SK-N-SH (cell line): ENCODE results near the gene SPAG5. TPM values are rescaled to one million over a fixed set of nuclear protein-coding genes. Genes with fewer than 3 reads are reported as not detected.

Experiments used
- CTCF ChIA-PET: fragments of 300-600, 350-600 bp; formaldehyde crosslinking; extraction: SDS; loops from one replicate; lab custom pipeline; 2021; lab: Yijun Ruan, JAX
- POLR2A ChIA-PET: fragments of 350-600 bp; sonication (Branson Sonifier 250); formaldehyde crosslinking; extraction: SDS; loops from one replicate; lab custom pipeline; 2020; ENCODE audit warnings: antibody characterized with exemption, inconsistent platforms; lab: Yijun Ruan, JAX
- DNase-seq: peaks from one replicate; pipeline ENCODE4 v3.0.0; 2012
- H2AFZ ChIP-seq: fragments of 200-600 bp; sonication (generic); 2 replicates; pipeline ENCODE4 v1.8.1; 2016; ENCODE audit warnings: antibody characterized with exemption, mild to moderate bottlenecking, low read depth
- H3F3A ChIP-seq: fragments of 200-600 bp; sonication (generic); replicated peaks from 2 replicates; pipeline ENCODE3; 2016; ENCODE audit warnings: antibody characterized with exemption, mild to moderate bottlenecking; ENCODE audit not compliant: insufficient read depth
- H3K27ac ChIP-seq, 2 experiments: fragments of 200-500 bp in 1 of 2; fragments of 200-600 bp in 1 of 2; sonication (Bioruptor generic) in 1 of 2; sonication (generic), shearing (Covaris generic) in 1 of 2; 2 replicates each; pipeline versions ENCODE4 v1.5.1 to v1.6.1; 2014 to 2016; ENCODE audit warnings: low read depth in 2 of 2, inconsistent platforms in 1 of 2, low read length in 1 of 2, mild to moderate bottlenecking in 1 of 2, mixed read lengths in 1 of 2
- H3K27me3 ChIP-seq: fragments of 200-600 bp; sonication (generic), shearing (Covaris generic); 2 replicates; pipeline ENCODE4 v1.6.1; 2016; ENCODE audit warnings: mixed run types; ENCODE audit not compliant: insufficient read depth
- H3K36me3 ChIP-seq, 2 experiments: fragments of 200-500 bp in 1 of 2; fragments of 200-600 bp in 1 of 2; sonication (Bioruptor generic) in 1 of 2; sonication (generic) in 1 of 2; replicated peaks in 1 of 2; 2 replicates each; pipeline versions ENCODE3 to v1.5.1; 2014 to 2016; ENCODE audit warnings: low read length in 1 of 2, mild to moderate bottlenecking in 1 of 2; ENCODE audit not compliant: insufficient read depth in 2 of 2, control insufficient read depth in 1 of 2
- H3K4me1 ChIP-seq, 2 experiments: fragments of 200-500 bp in 1 of 2; fragments of 200-600 bp in 1 of 2; sonication (Bioruptor generic) in 1 of 2; sonication (generic), shearing (Covaris generic) in 1 of 2; 2 replicates each; pipeline versions ENCODE4 v1.5.1 to v1.6.1; 2014 to 2016; ENCODE audit warnings: low read depth in 1 of 2, low read length in 1 of 2, mixed run types in 1 of 2; ENCODE audit not compliant: insufficient read depth in 2 of 2, control insufficient read depth in 1 of 2
- H3K4me2 ChIP-seq: fragments of 200-600 bp; sonication (generic), shearing (Covaris generic); 2 replicates; pipeline ENCODE4 v1.6.1; 2017; ENCODE audit warnings: mixed run types
- H3K4me3 ChIP-seq, 2 experiments: fragments of 200-500 bp in 1 of 2; fragments of 200-600 bp in 1 of 2; sonication (Bioruptor generic) in 1 of 2; sonication (generic), shearing (Covaris generic) in 1 of 2; 2 replicates each; pipeline versions ENCODE4 v1.5.1 to v1.8.1; 2014 to 2016; ENCODE audit warnings: low read depth in 2 of 2, inconsistent platforms in 1 of 2, low read length in 1 of 2, mild to moderate bottlenecking in 1 of 2, mixed read lengths in 1 of 2, moderate library complexity in 1 of 2
- H3K79me2 ChIP-seq: fragments of 200-600 bp; sonication (generic); 2 replicates; pipeline ENCODE4 v1.8.1; 2017; ENCODE audit warnings: mild to moderate bottlenecking; ENCODE audit not compliant: insufficient read depth
- H3K9ac ChIP-seq: fragments of 200-600 bp; sonication (generic); 2 replicates; pipeline ENCODE4 v1.6.1; 2017; ENCODE audit warnings: mixed run types
- H3K9me2 ChIP-seq: fragments of 200-600 bp; sonication (generic); 2 replicates; pipeline ENCODE4 v1.6.1; 2017; ENCODE audit warnings: mixed run types
- H3K9me3 ChIP-seq: fragments of 200-600 bp; sonication (generic); 2 replicates; pipeline ENCODE4 v1.6.1; 2017; ENCODE audit warnings: mixed run types, mild to moderate bottlenecking, moderate library complexity
- H4K20me1 ChIP-seq: fragments of 200-600 bp; sonication (generic); 2 replicates; pipeline ENCODE4 v1.6.1; 2017; ENCODE audit warnings: mild to moderate bottlenecking, mixed run types; ENCODE audit not compliant: insufficient read depth
- ELF1 ChIP-seq: IDR thresholded peaks from 2 replicates; pipeline ENCODE4 v1.4.0; 2012
- GATA2 ChIP-seq: sonication (generic); formaldehyde crosslinking; IDR thresholded peaks from 2 replicates; pipeline ENCODE4 v1.5.0; 2020; ENCODE audit warnings: mild to moderate bottlenecking, missing genetic modification reagents
- JUND ChIP-seq: IDR thresholded peaks from 2 replicates; pipeline ENCODE4 v1.4.0; 2012
- MEF2A ChIP-seq: IDR thresholded peaks from 2 replicates; pipeline ENCODE4 v1.4.0; 2012; ENCODE audit warnings: low read depth, borderline replicate concordance
- MXI1 ChIP-seq: IDR thresholded peaks from 2 replicates; pipeline ENCODE4 v1.6.1; 2012; ENCODE audit warnings: mild to moderate bottlenecking, low read depth, low read length, improper control_type of control experiment
- PBX3 ChIP-seq: IDR thresholded peaks from 2 replicates; pipeline ENCODE4; 2012
- RAD21 ChIP-seq: IDR thresholded peaks from 2 replicates; pipeline ENCODE4 v1.6.1; 2012; ENCODE audit warnings: mild to moderate bottlenecking, low read length
- RCOR1 ChIP-seq: fragments of 150-350 bp; IDR thresholded peaks from 2 replicates; pipeline ENCODE4 v1.6.1; 2017; ENCODE audit warnings: antibody characterized with exemption, low read length
- TEAD4 ChIP-seq: IDR thresholded peaks from 2 replicates; pipeline ENCODE4 v1.4.0; 2012; ENCODE audit warnings: mild to moderate bottlenecking, borderline replicate concordance; ENCODE audit not compliant: insufficient read depth
- USF2 ChIP-seq: fragments of 150-350 bp; IDR thresholded peaks from 2 replicates; pipeline ENCODE4 v1.6.1; 2017; ENCODE audit warnings: antibody characterized with exemption, low read length, low read depth, borderline replicate concordance
- YY1 ChIP-seq: IDR thresholded peaks from 2 replicates; pipeline ENCODE4 v1.4.0; 2012; ENCODE audit warnings: low read depth, mild to moderate bottlenecking
- WGBS: methylation state at CpG from one replicate; pipeline ENCODE4 v1.1.6; 2017; ENCODE audit warnings: low lambda C conversion rate; 5-methylcytosine and 5-hydroxymethylcytosine counted together
- polyA plus RNA-seq, 3 experiments: library from polyadenylated mRNA; depleted of rRNA; stranded (reverse); fragments of >200 nt; gene quantifications; 2 replicates each; pipeline ENCODE4 v1.2.3, GENCODE V29; 2012
- TF ChIP-seq, protein P1 (sequence below): IDR thresholded peaks from 2 replicates; pipeline ENCODE4 v1.4.0; 2012; ENCODE audit warnings: low read depth, borderline replicate concordance
- TF ChIP-seq, protein P2 (sequence below): IDR thresholded peaks from 2 replicates; pipeline ENCODE4 v1.6.1; 2012; ENCODE audit warnings: mild to moderate bottlenecking, low read depth, low read length, moderate library complexity
- TF ChIP-seq, protein P3 (sequence below): IDR thresholded peaks from 2 replicates; pipeline ENCODE4 v1.4.0; 2012; ENCODE audit warnings: low read depth, borderline replicate concordance

Gene SPAG5
- polyA plus RNA-seq, 1 of the 3 experiments (the other 2 are of a cell fraction) = 36.5 TPM

GRCh38 chr17:28612531-28612930, 13.7 kb upstream of the SPAG5 start:
- Histone ChIP-seq H3K27ac (no peak overlapping the region), H3K4me3 (no peak overlapping the region), H3K9ac (no peak overlapping the region), H3K9me3 (no peaks in the 10 kb centered on the region), H2AFZ (no peak overlapping the region), H3K4me2 (no peak overlapping the region), H3K27me3 (no peaks in the 10 kb centered on the region), H3K36me3 (peaks cover 37 to 62% of the 10 kb centered on the region in 2 experiments), H3K4me1 (no peaks in the 10 kb centered on the region), H3K9me2 (no peaks in the 10 kb centered on the region), H3F3A (peaks cover 6% of the 10 kb centered on the region), H3K79me2 (no peaks in the 10 kb centered on the region; the same call in 1 of the 2 replicates), H4K20me1 (no peaks in the 10 kb centered on the region)
- TF ChIP-seq MXI1 = no peak
- TF ChIP-seq, protein P1, sequence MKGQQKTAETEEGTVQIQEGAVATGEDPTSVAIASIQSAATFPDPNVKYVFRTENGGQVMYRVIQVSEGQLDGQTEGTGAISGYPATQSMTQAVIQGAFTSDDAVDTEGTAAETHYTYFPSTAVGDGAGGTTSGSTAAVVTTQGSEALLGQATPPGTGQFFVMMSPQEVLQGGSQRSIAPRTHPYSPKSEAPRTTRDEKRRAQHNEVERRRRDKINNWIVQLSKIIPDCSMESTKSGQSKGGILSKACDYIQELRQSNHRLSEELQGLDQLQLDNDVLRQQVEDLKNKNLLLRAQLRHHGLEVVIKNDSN = no peak
- no peak for TF ChIP-seq JUND
- TF ChIP-seq TEAD4 = no peak
- no peak for TF ChIP-seq RCOR1
- TF ChIP-seq YY1 = no peak
- TF ChIP-seq PBX3 = no peak
- TF ChIP-seq RAD21 = no peak
- TF ChIP-seq, protein P2, sequence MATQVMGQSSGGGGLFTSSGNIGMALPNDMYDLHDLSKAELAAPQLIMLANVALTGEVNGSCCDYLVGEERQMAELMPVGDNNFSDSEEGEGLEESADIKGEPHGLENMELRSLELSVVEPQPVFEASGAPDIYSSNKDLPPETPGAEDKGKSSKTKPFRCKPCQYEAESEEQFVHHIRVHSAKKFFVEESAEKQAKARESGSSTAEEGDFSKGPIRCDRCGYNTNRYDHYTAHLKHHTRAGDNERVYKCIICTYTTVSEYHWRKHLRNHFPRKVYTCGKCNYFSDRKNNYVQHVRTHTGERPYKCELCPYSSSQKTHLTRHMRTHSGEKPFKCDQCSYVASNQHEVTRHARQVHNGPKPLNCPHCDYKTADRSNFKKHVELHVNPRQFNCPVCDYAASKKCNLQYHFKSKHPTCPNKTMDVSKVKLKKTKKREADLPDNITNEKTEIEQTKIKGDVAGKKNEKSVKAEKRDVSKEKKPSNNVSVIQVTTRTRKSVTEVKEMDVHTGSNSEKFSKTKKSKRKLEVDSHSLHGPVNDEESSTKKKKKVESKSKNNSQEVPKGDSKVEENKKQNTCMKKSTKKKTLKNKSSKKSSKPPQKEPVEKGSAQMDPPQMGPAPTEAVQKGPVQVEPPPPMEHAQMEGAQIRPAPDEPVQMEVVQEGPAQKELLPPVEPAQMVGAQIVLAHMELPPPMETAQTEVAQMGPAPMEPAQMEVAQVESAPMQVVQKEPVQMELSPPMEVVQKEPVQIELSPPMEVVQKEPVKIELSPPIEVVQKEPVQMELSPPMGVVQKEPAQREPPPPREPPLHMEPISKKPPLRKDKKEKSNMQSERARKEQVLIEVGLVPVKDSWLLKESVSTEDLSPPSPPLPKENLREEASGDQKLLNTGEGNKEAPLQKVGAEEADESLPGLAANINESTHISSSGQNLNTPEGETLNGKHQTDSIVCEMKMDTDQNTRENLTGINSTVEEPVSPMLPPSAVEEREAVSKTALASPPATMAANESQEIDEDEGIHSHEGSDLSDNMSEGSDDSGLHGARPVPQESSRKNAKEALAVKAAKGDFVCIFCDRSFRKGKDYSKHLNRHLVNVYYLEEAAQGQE = no peak
- TF ChIP-seq MEF2A = no peak
- WGBS = 94% methylated on average over 2 of the region's 2 CpGs
- CTCF ChIA-PET = interaction anchor here (0.6 to 4.9 kb wide), 29 partner anchors 9 to 296 kb away, joined by 3 to 60 read pairs (median 5); partner anchors contain the start of genes BLTP2 and PIGS
- POLR2A ChIA-PET = no interaction called here
- DNase-seq = no peak

- WGBS = 85% methylated on average over 8 of the region's 8 CpGs
- H3K27me3 ChIP-seq = no peaks in the 10 kb centered on the region
- CTCF ChIA-PET = interaction anchor here (0.8 to 4.9 kb wide), 7 partner anchors 11 to 115 kb away, joined by 3 to 60 read pairs (median 29); partner anchors contain the start of gene BLTP2
- no peaks in the 10 kb centered on the region for H4K20me1 ChIP-seq
- H3K4me1 ChIP-seq = no peaks in the 10 kb centered on the region
- no peaks in the 10 kb centered on the region for H3K9me3 ChIP-seq
- peaks cover 6% of the 10 kb centered on the region for H3F3A ChIP-seq
- H3K4me3 ChIP-seq = no peak overlapping the region
- DNase-seq = no peak
- POLR2A ChIA-PET = interaction anchor here (1.2 to 1.4 kb wide), 2 partner anchors 9 to 35 kb away, joined by 3 read pairs; partner anchors contain the start of gene BLTP2
- H3K27ac ChIP-seq = no peak overlapping the region
- no peaks in the 10 kb centered on the region for H3K9me2 ChIP-seq
- H2AFZ ChIP-seq = no peak overlapping the region
- H3K36me3 ChIP-seq = peaks cover 20 to 41% of the 10 kb centered on the region in 2 experiments
- no peaks in the 10 kb centered on the region; the same call in 1 of the 2 replicates for H3K79me2 ChIP-seq
- no peak overlapping the region for H3K9ac ChIP-seq
- no peak overlapping the region for H3K4me2 ChIP-seq
- TF ChIP-seq, protein P3, sequence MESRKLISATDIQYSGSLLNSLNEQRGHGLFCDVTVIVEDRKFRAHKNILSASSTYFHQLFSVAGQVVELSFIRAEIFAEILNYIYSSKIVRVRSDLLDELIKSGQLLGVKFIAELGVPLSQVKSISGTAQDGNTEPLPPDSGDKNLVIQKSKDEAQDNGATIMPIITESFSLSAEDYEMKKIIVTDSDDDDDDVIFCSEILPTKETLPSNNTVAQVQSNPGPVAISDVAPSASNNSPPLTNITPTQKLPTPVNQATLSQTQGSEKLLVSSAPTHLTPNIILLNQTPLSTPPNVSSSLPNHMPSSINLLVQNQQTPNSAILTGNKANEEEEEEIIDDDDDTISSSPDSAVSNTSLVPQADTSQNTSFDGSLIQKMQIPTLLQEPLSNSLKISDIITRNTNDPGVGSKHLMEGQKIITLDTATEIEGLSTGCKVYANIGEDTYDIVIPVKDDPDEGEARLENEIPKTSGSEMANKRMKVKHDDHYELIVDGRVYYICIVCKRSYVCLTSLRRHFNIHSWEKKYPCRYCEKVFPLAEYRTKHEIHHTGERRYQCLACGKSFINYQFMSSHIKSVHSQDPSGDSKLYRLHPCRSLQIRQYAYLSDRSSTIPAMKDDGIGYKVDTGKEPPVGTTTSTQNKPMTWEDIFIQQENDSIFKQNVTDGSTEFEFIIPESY = no peak
- no peak for TF ChIP-seq JUND
- TF ChIP-seq ELF1 = no peak
- TF ChIP-seq GATA2 = no peak
- TF ChIP-seq RCOR1 = no peak
- no peak for TF ChIP-seq USF2
- no peak for TF ChIP-seq YY1
- TF ChIP-seq MXI1 = no peak
- TF ChIP-seq, protein P2 = no peak
Observed at GRCh38 chr17:28610376-28610775, 11.6 kb upstream of the SPAG5 start.
